AG08396 (cell line): Measurements from ENCODE around the gene PDE6B.
"Not testable (repeated sequence)": the region's sequence is repeated elsewhere in the genome, so short reads cannot be mapped to it uniquely, and the experiment has no call there.

Experiments used
- DNase-seq: peaks from one replicate; pipeline ENCODE4 v3.0.0; 2012; ENCODE audit warnings: low spot score, mixed read lengths

The PDE6B gene

GRCh38 chr4:624705-625590 lies at the start of gene PDE6B:
PDE6B (plus strand) TSS chr4:625573; CDS start chr4:625627, 54 bp downstream.
- no peak for DNase-seq

GRCh38 chr4:576245-576821 lies 49.0 kb upstream of the PDE6B start, which contains the start of gene TMEM271:
TMEM271 (minus strand) TSS chr4:576295; CDS start chr4:576062, 233 bp downstream.
- DNase-seq, result no peak

GRCh38 chr4:576991-577498 lies 48.3 kb upstream of the PDE6B start:
- DNase-seq, result no peak

- DNase-seq, result peak; percentile 59
Observed at GRCh38 chr4:577499-578450, 47.6 kb upstream of the PDE6B start.

- no peak for DNase-seq
Observed at GRCh38 chr4:578451-579443, 46.6 kb upstream of the PDE6B start.

GRCh38 chr4:579543-580175 lies 45.7 kb upstream of the PDE6B start:
- peak; percentile 2 for DNase-seq

- no peak for DNase-seq
Observed at GRCh38 chr4:581181-581580, 44.2 kb upstream of the PDE6B start.

GRCh38 chr4:581753-582361 lies 43.5 kb upstream of the PDE6B start:
- no peak for DNase-seq

GRCh38 chr4:583820-584219 lies 41.6 kb upstream of the PDE6B start:
- DNase-seq, result no peak

- DNase-seq, result no peak
Observed at GRCh38 chr4:587671-588350, 37.6 kb upstream of the PDE6B start.

GRCh38 chr4:588351-588849 lies 37.0 kb upstream of the PDE6B start:
- DNase-seq, result no peak

- DNase-seq, result no peak
Observed at GRCh38 chr4:589219-589963, 36.0 kb upstream of the PDE6B start.

- no peak for DNase-seq
Observed at GRCh38 chr4:590313-590841, 35.0 kb upstream of the PDE6B start.

GRCh38 chr4:592178-592577 lies 33.2 kb upstream of the PDE6B start:
- not testable (repeated sequence) for DNase-seq

GRCh38 chr4:592825-593520 lies 32.4 kb upstream of the PDE6B start:
- DNase-seq, result no peak

GRCh38 chr4:598925-599324 lies 26.4 kb upstream of the PDE6B start:
- no peak for DNase-seq

- DNase-seq, result no peak
Observed at GRCh38 chr4:600166-600565, 25.2 kb upstream of the PDE6B start.
